CD14-positive monocyte (primary cell): ENCODE data around the gene MRGPRD. TPM values are rescaled to one million over a fixed set of nuclear protein-coding genes. Genes with fewer than 3 reads are reported as not detected.

Experiments used
- DNase-seq, 3 donors: peaks; one replicate each; pipeline ENCODE4 v3.0.0-alpha.2; 2011 to 2022
- H2AFZ ChIP-seq: 2 replicates; pipeline ENCODE4 v1.6.0; 2012; ENCODE audit warnings: mild to moderate bottlenecking, low read depth, low read length, inconsistent platforms; ENCODE audit not compliant: insufficient read depth, poor library complexity, severe bottlenecking
- H3K27ac ChIP-seq, 2 donors: 1 replicate in 1 of 2; 2 replicates in 1 of 2; pipeline ENCODE4 v1.5.1; 2012 to 2013; ENCODE audit warnings: low read length in 2 of 2, control low read depth in 1 of 2, inconsistent platforms in 1 of 2, low read depth in 1 of 2, mild to moderate bottlenecking in 1 of 2
- H3K27me3 ChIP-seq, 2 donors: one replicate each; pipeline versions ENCODE4 v1.6.0 to v1.6.1; 2011 to 2013; ENCODE audit warnings: low read length in 2 of 2; ENCODE audit not compliant: control insufficient read depth in 2 of 2, insufficient read depth in 2 of 2
- H3K36me3 ChIP-seq, 2 donors: replicated peaks in 1 of 2; 1 replicate in 1 of 2; 2 replicates in 1 of 2; pipeline versions ENCODE4 v1.5.1 to v1.6.1; 2012 to 2013; ENCODE audit warnings: low read length in 2 of 2, control low read depth in 1 of 2, inconsistent platforms in 1 of 2, mild to moderate bottlenecking in 1 of 2; ENCODE audit not compliant: insufficient read depth in 2 of 2, control insufficient read depth in 1 of 2
- H3K4me1 ChIP-seq, 2 donors: 1 replicate in 1 of 2; 2 replicates in 1 of 2; pipeline versions ENCODE4 v1.5.1 to v1.6.1; 2012 to 2013; ENCODE audit warnings: low read length in 2 of 2, control low read depth in 1 of 2, inconsistent platforms in 1 of 2, mild to moderate bottlenecking in 1 of 2, moderate library complexity in 1 of 2; ENCODE audit not compliant: insufficient read depth in 2 of 2, control insufficient read depth in 1 of 2
- H3K4me2 ChIP-seq: replicated peaks from 2 replicates; pipeline ENCODE3; 2012; ENCODE audit warnings: low read length, moderate library complexity, mild to moderate bottlenecking; ENCODE audit not compliant: poor library complexity, severe bottlenecking; ENCODE audit errors: extremely low read depth
- H3K4me3 ChIP-seq, 3 experiments: fragments of 200-600 bp in 1 of 3; sonication (generic) in 1 of 3; replicated peaks in 1 of 3; 1 replicate in 2 of 3; 2 replicates in 1 of 3; pipeline ENCODE4 v1.5.1; 2011 to 2013; ENCODE audit warnings: low read length in 3 of 3, mild to moderate bottlenecking in 3 of 3, control low read depth in 2 of 3, low read depth in 2 of 3, inconsistent platforms in 1 of 3, moderate library complexity in 1 of 3
- H3K79me2 ChIP-seq: 2 replicates; pipeline ENCODE4 v1.6.0; 2012; ENCODE audit warnings: mild to moderate bottlenecking, control low read depth, inconsistent platforms, low read length, moderate library complexity; ENCODE audit not compliant: insufficient read depth
- H3K9ac ChIP-seq: 2 replicates; pipeline ENCODE4 v1.6.0; 2017; ENCODE audit warnings: low read length, mild to moderate bottlenecking; ENCODE audit not compliant: insufficient read depth, poor library complexity, severe bottlenecking
- H3K9me3 ChIP-seq, 2 donors: replicated peaks in 1 of 2; 1 replicate in 1 of 2; 2 replicates in 1 of 2; pipeline versions ENCODE4 v1.5.1 to v1.6.1; 2012 to 2013; ENCODE audit warnings: low read length in 2 of 2, control low read depth in 1 of 2; ENCODE audit not compliant: control insufficient read depth in 1 of 2, insufficient read depth in 1 of 2
- H4K20me1 ChIP-seq: 2 replicates; pipeline ENCODE4 v1.6.0; 2012; ENCODE audit warnings: mild to moderate bottlenecking, low read length, control low read depth, moderate library complexity; ENCODE audit not compliant: insufficient read depth
- H3K27ac Mint-ChIP-seq, 7 donors: one replicate each; pipeline ENCODE4 v1.8.0; 2020; ENCODE audit warnings: mild to moderate bottlenecking in 7 of 7, mixed read lengths in 7 of 7, moderate library complexity in 6 of 7, inconsistent platforms in 2 of 7
- H3K27me3 Mint-ChIP-seq, 3 donors: one replicate each; pipeline ENCODE4 v1.8.0; 2021 to 2022; ENCODE audit warnings: low read depth in 3 of 3, mild to moderate bottlenecking in 3 of 3, mixed read lengths in 3 of 3, moderate library complexity in 3 of 3, inconsistent platforms in 1 of 3
- H3K36me3 Mint-ChIP-seq, 2 donors: one replicate each; pipeline ENCODE4 v1.8.0; 2020; ENCODE audit warnings: mixed read lengths in 2 of 2, inconsistent platforms in 1 of 2, mild to moderate bottlenecking in 1 of 2
- H3K4me1 Mint-ChIP-seq: one replicate; pipeline ENCODE4 v1.8.0; 2020; ENCODE audit warnings: mild to moderate bottlenecking, mixed read lengths
- H3K4me3 Mint-ChIP-seq, 2 donors: one replicate each; pipeline ENCODE4 v1.8.0; 2020; ENCODE audit warnings: mild to moderate bottlenecking in 2 of 2, mixed read lengths in 2 of 2, moderate library complexity in 1 of 2
- H3K9me3 Mint-ChIP-seq, 7 donors: one replicate each; pipeline ENCODE4 v1.8.0; 2020 to 2022; ENCODE audit warnings: mixed read lengths in 7 of 7, mild to moderate bottlenecking in 6 of 7, moderate library complexity in 6 of 7, inconsistent platforms in 2 of 7
- CTCF ChIP-seq: fragments of 200-600 bp; IDR thresholded peaks from one replicate; pipeline ENCODE4 v1.8.0; 2022; ENCODE audit warnings: antibody characterized with exemption, mild to moderate bottlenecking
- WGBS: methylation state at CpG from one replicate; pipeline ENCODE4 v1.1.5; 2013; ENCODE audit warnings: missing lambda C conversion rate; ENCODE audit not compliant: insufficient coverage; 5-methylcytosine and 5-hydroxymethylcytosine counted together
- intact Hi-C, 2 donors: fragments of 100-400 bp; cut with micrococcal nuclease; formaldehyde crosslinking; loops; one replicate each; pipeline versions ENCODE4 v1.15.0 to v1.15.1; 2023
- polyA plus RNA-seq, 3 donors: library from polyadenylated mRNA; depleted of rRNA in 1 of 3; unstranded in 2 of 3; stranded (reverse) in 1 of 3; fragments of 300-500 nt in 2 of 3; fragments of >200 nt in 1 of 3; fragmentation: Illumina TruSeq in 2 of 3; gene quantifications; 1 replicate in 2 of 3; 2 replicates in 1 of 3; pipeline ENCODE4 v1.2.3, GENCODE V29; 2012 to 2021

MRGPRD gene
- polyA plus RNA-seq, 3 donors, result not detected

GRCh38 chr11:68941324-68942094, 39.3 kb downstream of the MRGPRD start:
- no peak overlapping the region for H3K4me2 ChIP-seq
- no peaks in the 10 kb centered on the region for H4K20me1 ChIP-seq
- H3K27ac Mint-ChIP-seq, result no peak overlapping the region
- no peak overlapping the region for H3K4me3 ChIP-seq
- peaks cover 39 to 50% of the 10 kb centered on the region in 2 donors for H3K36me3 Mint-ChIP-seq
- no peaks in the 10 kb centered on the region for H3K9me3 Mint-ChIP-seq
- no peaks in the 10 kb centered on the region for H3K27me3 ChIP-seq
- no peak overlapping the region for H3K4me3 Mint-ChIP-seq
- intact Hi-C loops, result no loop called here
- WGBS, result 96% methylated on average over 10 of the region's 18 CpGs
- TF ChIP-seq CTCF, result no peak
- H3K4me1 ChIP-seq, result no peaks in the 10 kb centered on the region
- H3K4me1 Mint-ChIP-seq, result peaks cover 3% of the 10 kb centered on the region
- DNase-seq, result no peak
- no peak overlapping the region for H3K9ac ChIP-seq
- H3K79me2 ChIP-seq, result no peaks in the 10 kb centered on the region
- no peak overlapping the region for H2AFZ ChIP-seq
- H3K36me3 ChIP-seq, result peaks cover 38 to 52% of the 10 kb centered on the region in 2 donors
- no peak overlapping the region for H3K27ac ChIP-seq
- H3K9me3 ChIP-seq, result no peaks in the 10 kb centered on the region
- no peaks in the 10 kb centered on the region for H3K27me3 Mint-ChIP-seq

- H3K4me3 ChIP-seq, result no peak overlapping the region
- H3K4me1 ChIP-seq, result no peaks in the 10 kb centered on the region
- no peak overlapping the region for H3K4me2 ChIP-seq
- Mint-ChIP-seq H3K9me3 (no peaks in the 10 kb centered on the region), H3K27ac (no peak overlapping the region), H3K4me3 (no peak overlapping the region), H3K4me1 (peaks cover 3% of the 10 kb centered on the region), H3K36me3 (peaks cover 44 to 58% of the 10 kb centered on the region in 2 donors), H3K27me3 (no peaks in the 10 kb centered on the region)
- no peak overlapping the region for H3K27ac ChIP-seq
- 96% methylated on average over 13 of the region's 20 CpGs for WGBS
- no peaks in the 10 kb centered on the region for H4K20me1 ChIP-seq
- no peak for TF ChIP-seq CTCF
- H3K9me3 ChIP-seq, result no peaks in the 10 kb centered on the region
- no peaks in the 10 kb centered on the region for H3K79me2 ChIP-seq
- H3K27me3 ChIP-seq, result no peaks in the 10 kb centered on the region
- intact Hi-C loops, result no loop called here
- H3K36me3 ChIP-seq, result peaks cover 45 to 59% of the 10 kb centered on the region in 2 donors
- no peak overlapping the region for H3K9ac ChIP-seq
- no peak for DNase-seq
- no peak overlapping the region for H2AFZ ChIP-seq
Measured at GRCh38 chr11:68940651-68941323, 40.0 kb downstream of the MRGPRD start.
